ENCODE measurements around the gene WNT3A. TPM values are rescaled to one million over a fixed set of nuclear protein-coding genes. Genes with fewer than 3 reads are reported as not detected.
A peak's percentile ranks its signal among the peaks of the same experiment; 100 is the strongest.

WNT3A gene
- total and polyA plus RNA-seq, 9 of the 15 experiments (the other 6 are each of a cell fraction or from before 2014, with no cell fraction given), result not detected

DNA sequence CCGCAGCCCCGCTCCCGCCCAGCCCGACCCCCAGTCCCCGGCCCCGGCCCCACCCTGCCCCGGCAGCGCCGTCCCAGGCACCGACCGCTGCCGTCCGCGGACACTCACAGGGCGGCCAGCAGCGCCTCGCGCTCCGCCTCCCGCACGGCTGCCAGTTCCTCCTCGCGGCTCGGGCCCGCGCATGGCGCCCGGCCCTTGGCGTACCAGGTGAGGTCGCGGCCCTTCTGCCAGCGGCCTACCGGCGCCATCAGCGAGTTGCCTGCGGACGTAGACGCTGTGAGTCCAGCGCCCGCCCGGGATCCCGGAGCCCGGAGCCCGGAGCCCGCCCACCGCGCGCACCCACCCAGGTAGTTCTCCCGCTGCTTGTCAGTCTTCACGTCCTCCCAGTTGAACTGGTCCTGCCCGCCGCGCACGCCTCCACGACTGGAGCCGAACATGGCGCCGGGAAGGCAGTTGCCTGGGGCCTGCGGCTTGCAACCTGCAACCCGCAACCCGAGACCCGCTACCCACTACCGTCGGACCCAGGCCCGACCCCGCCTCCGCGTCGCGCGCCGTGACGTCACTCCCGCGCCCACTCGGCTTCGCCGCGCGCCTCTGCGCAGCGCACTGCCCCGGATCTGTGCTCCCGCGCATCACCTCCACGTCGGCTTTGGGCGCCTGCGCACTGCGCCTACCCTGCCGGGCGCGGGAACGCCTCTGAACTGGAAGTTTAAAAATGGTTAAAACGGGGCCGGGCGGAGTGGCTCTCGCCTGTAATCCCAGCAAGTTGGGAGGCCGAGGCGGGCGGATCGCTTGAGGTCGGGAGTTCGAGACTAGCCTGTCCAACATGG, 96.2 kb downstream of the WNT3A start, which contains the start of gene C1orf35 (continued):
- TF ChIP-seq, protein P1, sequence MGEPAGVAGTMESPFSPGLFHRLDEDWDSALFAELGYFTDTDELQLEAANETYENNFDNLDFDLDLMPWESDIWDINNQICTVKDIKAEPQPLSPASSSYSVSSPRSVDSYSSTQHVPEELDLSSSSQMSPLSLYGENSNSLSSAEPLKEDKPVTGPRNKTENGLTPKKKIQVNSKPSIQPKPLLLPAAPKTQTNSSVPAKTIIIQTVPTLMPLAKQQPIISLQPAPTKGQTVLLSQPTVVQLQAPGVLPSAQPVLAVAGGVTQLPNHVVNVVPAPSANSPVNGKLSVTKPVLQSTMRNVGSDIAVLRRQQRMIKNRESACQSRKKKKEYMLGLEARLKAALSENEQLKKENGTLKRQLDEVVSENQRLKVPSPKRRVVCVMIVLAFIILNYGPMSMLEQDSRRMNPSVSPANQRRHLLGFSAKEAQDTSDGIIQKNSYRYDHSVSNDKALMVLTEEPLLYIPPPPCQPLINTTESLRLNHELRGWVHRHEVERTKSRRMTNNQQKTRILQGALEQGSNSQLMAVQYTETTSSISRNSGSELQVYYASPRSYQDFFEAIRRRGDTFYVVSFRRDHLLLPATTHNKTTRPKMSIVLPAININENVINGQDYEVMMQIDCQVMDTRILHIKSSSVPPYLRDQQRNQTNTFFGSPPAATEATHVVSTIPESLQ (CRISPR knock-in tag; IDR thresholded peaks at IDR 0.05), result peak; percentile 38; the same call in 1 of the 2 replicates
- TF ChIP-seq ARHGAP35 (IDR thresholded peaks at IDR 0.05; ENCODE audit: partially characterized antibody) (no peak), BRD4 (IDR thresholded peaks at IDR 0.05) (no peak), ZNF311 (CRISPR knock-in tag; IDR thresholded peaks at IDR 0.05) (no peak), ZNF431 (CRISPR knock-in tag; IDR thresholded peaks at IDR 0.05) (no peak; the same call in 1 of the 2 replicates), NRF1 (conservative IDR thresholded peaks at IDR 0.05 in 1 of 2, IDR thresholded peaks at IDR 0.05 in 1 of 2) (peak; percentile 99 to 100), ZNF785 (CRISPR knock-in tag; IDR thresholded peaks at IDR 0.05) (no peak), ZNF584 (CRISPR knock-in tag; IDR thresholded peaks at IDR 0.05; ENCODE audit: low read depth) (no peak), FOXM1 (IDR thresholded peaks at IDR 0.05; ENCODE audit: low read depth) (no peak), FOXM1 (CRISPR knock-in tag; IDR thresholded peaks at IDR 0.05; ENCODE audit: low read depth) (no peak; the same call in 1 of the 2 replicates), MYC (IDR thresholded peaks at IDR 0.05; ENCODE audit: low read depth, low read length) (peak; percentile 86), MYC (CRISPR knock-in tag; IDR thresholded peaks at IDR 0.05; ENCODE audit: borderline replicate concordance, low read depth) (no peak), DNMT1 (IDR thresholded peaks at IDR 0.05) (no peak), SRSF9 (IDR thresholded peaks at IDR 0.05; ENCODE audit: borderline replicate concordance, low read depth, low read length) (no peak), ARID2 (IDR thresholded peaks at IDR 0.05) (no peak), SIN3A (IDR thresholded peaks at IDR 0.05; ENCODE audit: borderline replicate concordance in 2 of 2, control insufficient read depth in 1 of 2, low read depth in 2 of 2, low read length in 2 of 2) (peak; percentile 75 to 95), SAP30 (IDR thresholded peaks at IDR 0.05; ENCODE audit: borderline replicate concordance, insufficient read depth, low read depth, low read length, poor library complexity, severe bottlenecking) (peak; percentile 75), KHSRP (IDR thresholded peaks at IDR 0.05) (peak; percentile 96), GATAD2B (IDR thresholded peaks at IDR 0.05; ENCODE audit: borderline replicate concordance) (no peak)
- TF ChIP-seq, protein P2, sequence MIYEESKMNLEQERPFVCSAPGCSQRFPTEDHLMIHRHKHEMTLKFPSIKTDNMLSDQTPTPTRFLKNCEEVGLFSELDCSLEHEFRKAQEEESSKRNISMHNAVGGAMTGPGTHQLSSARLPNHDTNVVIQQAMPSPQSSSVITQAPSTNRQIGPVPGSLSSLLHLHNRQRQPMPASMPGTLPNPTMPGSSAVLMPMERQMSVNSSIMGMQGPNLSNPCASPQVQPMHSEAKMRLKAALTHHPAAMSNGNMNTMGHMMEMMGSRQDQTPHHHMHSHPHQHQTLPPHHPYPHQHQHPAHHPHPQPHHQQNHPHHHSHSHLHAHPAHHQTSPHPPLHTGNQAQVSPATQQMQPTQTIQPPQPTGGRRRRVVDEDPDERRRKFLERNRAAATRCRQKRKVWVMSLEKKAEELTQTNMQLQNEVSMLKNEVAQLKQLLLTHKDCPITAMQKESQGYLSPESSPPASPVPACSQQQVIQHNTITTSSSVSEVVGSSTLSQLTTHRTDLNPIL (CRISPR knock-in tag; IDR thresholded peaks at IDR 0.05), result no peak
- TF ChIP-seq, protein P3, sequence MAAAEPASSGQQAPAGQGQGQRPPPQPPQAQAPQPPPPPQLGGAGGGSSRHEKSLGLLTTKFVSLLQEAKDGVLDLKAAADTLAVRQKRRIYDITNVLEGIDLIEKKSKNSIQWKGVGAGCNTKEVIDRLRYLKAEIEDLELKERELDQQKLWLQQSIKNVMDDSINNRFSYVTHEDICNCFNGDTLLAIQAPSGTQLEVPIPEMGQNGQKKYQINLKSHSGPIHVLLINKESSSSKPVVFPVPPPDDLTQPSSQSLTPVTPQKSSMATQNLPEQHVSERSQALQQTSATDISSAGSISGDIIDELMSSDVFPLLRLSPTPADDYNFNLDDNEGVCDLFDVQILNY (CRISPR knock-in tag; IDR thresholded peaks at IDR 0.05), result no peak
- TF ChIP-seq, protein P4, sequence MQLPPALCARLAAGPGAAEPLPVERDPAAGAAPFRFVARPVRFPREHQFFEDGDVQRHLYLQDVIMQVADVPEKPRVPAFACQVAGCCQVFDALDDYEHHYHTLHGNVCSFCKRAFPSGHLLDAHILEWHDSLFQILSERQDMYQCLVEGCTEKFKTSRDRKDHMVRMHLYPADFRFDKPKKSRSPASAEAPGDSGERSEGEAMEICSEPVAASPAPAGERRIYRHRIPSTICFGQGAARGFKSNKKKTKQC (CRISPR knock-in tag; IDR thresholded peaks at IDR 0.05), result peak; percentile 83
